ENCODE measurements around the gene LRRC23.
A peak's percentile ranks its signal among the peaks of the same experiment; 100 is the strongest.

LRRC23 gene

DNA sequence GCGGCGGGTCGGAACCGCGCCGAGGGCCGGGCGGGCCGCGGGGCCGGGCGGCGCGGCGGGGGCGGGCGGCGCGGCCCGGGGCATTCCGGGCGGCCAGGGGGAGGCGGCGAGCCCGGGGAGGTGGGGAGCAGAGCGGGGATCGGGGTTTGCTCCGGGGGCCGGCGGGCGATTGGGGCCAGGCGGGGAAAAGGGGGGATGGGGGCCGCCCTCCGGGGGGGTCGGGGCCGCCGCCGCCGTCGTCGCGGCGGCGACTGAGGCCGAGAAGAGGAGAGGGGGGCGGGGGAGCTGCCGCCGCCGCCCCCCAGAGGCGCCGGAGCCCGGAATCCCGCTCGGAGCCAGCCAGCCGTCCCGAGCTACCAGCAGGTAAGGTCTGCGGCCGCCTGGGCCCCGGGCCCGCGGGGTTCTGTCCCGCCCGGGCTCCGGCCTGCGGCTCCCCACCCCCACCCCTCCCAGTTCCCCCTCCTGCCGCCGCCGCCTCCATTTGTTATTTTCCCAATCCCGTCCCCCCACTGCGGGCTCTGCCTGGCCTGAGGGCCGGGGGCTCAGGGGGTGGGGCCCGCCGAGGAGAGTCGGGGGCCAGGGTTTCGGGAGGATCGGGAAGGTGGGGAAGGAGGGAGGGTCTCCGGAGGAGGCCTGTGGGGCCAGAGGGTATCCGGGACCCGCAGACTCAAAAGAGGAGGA lies 23.5 kb downstream of the LRRC23 start:
- DNase-seq, result no peak

DNA sequence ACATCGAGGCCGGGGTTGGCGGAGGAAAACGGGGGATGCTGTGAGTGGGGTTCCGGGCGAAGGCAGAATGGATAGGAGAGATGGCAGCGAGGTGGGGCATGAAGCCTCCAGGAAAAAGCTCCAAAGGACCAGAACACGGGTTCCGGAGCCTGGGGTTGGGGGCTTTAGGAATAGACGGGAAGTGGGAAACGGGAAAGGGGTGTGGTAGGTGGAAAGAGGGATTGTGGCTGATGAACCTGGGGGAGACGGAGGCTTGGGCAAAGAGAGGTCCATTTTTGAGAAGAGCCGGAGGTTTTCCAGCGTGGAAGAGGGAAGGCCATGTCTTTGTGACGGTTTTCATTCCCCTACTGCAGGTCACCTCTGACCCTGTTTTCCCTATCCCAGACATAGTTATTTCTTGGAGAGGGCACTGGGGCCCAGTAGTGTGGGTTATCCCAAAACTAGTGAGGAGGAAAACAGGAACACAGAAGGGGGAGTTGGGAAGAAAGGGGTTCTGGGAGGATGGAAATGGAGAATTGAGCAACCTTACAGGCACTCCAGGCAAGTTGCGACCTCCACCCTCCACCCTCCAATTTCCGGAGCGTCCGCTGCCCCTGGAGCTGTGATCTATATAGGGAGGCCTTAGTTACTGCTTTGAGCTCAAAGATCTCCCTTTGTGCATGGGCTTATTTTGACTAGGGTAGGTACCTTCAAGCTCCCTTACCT lies 24.2 kb downstream of the LRRC23 start:
- DNase-seq, result no peak

DNA sequence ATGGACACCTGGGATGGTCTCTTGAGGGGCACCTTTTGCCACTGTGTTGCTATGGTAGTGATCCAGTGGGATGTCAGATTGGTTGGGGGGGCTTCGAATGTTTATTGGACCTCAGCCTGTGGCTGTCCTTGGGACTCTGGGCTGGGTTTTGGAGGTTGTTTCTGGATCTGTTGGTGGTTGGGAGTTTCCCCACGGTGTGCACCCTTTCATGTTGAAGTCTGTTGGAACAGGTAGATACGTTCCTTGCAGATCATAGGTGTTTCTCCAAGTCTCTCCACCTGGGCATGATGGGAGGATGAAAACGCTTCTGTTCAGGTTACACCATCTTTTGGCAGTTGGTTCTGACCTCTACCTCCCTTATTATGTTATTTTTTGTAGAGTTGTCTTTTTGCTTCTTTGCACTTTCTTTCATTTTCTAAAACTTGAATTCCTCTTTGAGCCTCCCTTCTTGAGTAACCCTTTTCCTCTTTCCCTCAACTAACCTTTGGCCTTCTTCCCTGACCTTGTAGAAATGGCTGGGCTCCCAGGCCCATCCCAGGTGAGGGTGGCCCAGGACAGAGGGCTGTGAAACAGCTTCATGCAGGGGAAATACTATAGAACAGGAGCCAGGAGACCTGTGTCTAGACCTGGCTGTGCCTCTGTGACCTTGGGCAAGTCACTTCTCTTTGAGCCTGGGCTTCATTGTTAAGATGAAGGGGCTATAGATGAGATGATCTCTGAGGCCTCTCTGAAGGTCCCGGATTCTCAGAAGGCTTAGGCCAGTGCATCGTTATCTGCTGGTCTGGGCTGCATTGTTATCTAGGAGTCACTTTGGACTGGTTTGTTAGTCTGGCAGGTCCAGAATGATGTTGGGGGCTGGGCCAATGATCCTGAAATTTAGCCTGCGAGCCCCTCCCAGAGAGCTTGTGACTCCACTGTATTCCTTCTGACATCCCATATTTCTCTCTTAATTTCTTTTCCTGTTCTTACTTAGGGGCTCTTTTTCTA lies 25.1 kb downstream of the LRRC23 start:
- no peak for DNase-seq

DNA sequence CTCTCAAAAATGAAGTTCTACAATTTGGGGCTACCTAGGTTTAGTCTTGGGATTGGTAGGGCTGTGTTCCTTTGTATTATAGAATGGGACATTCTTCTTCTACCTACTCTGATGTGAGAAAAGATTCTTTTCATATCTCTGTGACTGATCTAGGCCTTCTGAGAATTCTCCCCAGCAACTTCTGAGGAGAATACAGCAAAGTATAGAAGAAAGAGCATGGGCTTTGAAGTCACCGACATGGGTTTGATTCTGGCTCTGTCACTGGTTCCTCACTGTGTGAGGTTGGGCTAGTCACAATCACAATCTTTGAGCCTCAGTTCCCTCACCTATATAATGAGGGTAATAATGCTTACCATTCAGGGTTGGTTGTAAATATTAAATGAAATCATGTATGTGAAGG lies 28.1 kb downstream of the LRRC23 start:
- no peak for DNase-seq

DNA sequence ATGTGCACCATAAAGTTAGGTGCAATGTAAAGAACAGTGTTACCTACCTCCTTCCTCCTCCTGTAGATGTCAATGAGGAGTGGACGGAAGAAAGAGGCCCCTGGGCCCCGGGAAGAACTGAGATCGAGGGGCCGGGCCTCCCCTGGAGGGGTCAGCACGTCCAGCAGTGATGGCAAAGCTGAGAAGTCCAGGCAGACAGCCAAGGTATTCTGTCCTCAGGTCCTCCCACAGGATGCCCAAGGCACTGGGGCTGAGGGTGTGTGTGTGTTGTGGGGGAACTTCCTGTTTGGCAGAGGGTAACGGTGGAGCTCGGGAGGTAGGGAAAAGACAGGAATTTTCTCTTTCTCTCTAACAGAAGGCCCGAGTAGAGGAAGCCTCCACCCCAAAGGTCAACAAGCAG lies 29.5 kb downstream of the LRRC23 start:
- no peak for DNase-seq

DNA sequence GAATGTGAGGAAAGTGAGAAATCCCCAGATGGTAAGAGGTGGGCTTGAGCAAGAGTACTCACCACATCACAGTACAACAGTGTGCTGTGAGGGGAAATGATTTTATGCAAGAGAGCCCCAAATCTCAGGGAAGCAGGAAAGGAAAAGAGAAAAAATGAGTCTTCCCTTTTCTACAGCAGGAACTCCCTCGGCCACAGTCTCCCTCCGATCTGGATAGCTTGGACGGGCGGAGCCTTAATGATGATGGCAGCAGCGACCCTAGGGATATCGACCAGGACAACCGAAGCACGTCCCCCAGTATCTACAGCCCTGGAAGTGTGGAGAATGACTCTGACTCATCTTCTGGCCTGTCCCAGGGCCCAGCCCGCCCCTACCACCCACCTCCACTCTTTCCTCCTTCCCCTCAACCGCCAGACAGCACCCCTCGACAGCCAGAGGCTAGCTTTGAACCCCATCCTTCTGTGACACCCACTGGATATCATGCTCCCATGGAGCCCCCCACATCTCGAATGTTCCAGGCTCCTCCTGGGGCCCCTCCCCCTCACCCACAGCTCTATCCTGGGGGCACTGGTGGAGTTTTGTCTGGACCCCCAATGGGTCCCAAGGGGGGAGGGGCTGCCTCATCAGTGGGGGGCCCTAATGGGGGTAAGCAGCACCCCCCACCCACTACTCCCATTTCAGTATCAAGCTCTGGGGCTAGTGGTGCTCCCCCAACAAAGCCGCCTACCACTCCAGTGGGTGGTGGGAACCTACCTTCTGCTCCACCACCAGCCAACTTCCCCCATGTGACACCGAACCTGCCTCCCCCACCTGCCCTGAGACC lies 31.0 kb downstream of the LRRC23 start:
- no peak for DNase-seq

DNA sequence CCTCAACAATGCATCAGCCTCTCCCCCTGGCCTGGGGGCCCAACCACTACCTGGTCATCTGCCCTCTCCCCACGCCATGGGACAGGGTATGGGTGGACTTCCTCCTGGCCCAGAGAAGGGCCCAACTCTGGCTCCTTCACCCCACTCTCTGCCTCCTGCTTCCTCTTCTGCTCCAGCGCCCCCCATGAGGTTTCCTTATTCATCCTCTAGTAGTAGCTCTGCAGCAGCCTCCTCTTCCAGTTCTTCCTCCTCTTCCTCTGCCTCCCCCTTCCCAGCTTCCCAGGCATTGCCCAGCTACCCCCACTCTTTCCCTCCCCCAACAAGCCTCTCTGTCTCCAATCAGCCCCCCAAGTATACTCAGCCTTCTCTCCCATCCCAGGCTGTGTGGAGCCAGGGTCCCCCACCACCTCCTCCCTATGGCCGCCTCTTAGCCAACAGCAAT lies 31.6 kb downstream of the LRRC23 start:
- no peak for DNase-seq

DNA sequence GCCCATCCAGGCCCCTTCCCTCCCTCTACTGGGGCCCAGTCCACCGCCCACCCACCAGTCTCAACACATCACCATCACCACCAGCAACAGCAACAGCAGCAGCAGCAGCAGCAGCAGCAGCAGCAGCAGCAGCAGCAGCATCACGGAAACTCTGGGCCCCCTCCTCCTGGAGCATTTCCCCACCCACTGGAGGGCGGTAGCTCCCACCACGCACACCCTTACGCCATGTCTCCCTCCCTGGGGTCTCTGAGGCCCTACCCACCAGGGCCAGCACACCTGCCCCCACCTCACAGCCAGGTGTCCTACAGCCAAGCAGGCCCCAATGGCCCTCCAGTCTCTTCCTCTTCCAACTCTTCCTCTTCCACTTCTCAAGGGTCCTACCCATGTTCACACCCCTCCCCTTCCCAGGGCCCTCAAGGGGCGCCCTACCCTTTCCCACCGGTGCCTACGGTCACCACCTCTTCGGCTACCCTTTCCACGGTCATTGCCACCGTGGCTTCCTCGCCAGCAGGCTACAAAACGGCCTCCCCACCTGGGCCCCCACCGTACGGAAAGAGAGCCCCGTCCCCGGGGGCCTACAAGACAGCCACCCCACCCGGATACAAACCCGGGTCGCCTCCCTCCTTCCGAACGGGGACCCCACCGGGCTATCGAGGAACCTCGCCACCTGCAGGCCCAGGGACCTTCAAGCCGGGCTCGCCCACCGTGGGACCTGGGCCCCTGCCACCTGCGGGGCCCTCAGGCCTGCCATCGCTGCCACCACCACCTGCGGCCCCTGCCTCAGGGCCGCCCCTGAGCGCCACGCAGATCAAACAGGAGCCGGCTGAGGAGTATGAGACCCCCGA lies 32.2 kb downstream of the LRRC23 start:
- DNase-seq, result no peak

DNA sequence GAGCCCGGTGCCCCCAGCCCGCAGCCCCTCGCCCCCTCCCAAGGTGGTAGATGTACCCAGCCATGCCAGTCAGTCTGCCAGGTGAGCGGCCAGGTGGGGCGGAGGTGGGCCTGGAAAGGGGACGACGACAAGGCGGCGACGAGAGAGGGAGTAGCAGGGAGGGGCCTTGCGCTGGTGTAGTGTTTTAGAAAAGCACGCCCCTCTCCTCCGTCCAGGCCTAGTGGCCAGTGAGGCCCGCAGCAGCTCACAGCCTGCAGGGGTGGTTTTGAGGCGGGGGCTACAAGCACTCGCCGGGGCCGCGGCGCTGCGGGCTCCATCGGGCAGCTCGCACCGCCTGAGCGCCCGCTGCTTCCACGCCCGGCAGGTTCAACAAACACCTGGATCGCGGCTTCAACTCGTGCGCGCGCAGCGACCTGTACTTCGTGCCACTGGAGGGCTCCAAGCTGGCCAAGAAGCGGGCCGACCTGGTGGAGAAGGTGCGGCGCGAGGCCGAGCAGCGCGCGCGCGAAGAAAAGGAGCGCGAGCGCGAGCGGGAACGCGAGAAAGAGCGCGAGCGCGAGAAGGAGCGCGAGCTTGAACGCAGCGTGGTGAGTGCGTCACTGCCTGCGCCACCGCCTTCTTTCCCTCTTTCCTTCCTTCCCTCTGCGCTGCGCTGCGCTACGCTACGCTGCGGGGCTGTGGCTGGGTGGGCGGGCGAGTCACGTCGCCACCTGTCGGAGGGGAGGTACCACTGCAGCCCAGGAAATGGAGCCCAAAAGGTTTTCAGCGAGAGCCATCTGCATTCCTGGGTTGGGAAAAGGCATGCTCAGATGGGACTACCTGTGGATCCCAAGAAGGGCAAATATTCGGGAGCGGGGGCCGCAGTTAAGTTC lies 33.1 kb downstream of the LRRC23 start:
- DNase-seq, result peak; percentile 81

DNA sequence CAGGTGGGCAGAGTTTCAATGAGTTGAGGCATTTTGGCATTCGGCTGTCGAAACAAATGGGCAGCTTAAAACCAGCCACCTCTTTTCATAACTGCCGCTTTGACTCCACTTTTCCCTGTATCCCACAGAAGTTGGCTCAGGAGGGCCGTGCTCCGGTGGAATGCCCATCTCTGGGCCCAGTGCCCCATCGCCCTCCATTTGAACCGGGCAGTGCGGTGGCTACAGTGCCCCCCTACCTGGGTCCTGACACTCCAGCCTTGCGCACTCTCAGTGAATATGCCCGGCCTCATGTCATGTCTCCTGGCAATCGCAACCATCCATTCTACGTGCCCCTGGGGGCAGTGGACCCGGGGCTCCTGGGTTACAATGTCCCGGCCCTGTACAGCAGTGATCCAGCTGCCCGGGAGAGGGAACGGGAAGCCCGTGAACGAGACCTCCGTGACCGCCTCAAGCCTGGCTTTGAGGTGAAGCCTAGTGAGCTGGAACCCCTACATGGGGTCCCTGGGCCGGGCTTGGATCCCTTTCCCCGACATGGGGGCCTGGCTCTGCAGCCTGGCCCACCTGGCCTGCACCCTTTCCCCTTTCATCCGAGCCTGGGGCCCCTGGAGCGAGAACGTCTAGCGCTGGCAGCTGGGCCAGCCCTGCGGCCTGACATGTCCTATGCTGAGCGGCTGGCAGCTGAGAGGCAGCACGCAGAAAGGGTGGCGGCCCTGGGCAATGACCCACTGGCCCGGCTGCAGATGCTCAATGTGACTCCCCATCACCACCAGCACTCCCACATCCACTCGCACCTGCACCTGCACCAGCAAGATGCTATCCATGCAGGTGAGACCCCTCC lies 34.0 kb downstream of the LRRC23 start:
- no peak for DNase-seq

DNA sequence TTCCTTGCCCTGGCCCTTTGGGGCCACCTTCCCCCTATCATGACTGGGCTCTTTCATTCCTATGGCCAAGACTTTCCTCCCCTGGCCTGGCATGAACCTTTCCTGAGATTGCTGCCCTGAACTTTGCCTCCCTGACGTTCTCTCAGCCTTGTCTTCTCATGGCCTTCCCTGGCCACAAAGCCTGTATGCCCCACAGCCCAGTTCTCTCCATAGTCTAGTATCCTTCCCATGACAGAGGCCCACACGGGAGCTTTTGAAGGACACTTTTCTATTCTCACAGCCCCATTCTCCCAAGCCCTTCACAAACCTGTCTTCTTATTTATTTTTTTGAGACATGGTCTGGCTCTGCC lies 34.5 kb downstream of the LRRC23 start:
- DNase-seq, result no peak

DNA sequence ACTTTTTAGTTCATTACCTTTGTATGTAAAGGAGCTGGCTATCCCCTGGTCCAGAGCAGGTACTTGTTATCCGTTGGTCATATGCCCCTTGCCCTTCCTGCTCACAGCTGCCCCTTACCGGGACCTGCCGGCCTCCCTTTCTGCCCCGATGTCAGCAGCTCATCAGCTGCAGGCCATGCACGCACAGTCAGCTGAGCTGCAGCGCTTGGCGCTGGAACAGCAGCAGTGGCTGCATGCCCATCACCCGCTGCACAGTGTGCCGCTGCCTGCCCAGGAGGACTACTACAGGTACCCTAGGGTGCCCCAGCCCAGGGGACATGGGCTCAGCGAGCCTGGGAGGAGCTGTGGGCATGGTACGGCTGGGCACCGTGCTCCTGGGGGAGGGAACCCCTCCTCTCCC lies 36.6 kb downstream of the LRRC23 start:
- no peak for DNase-seq

DNA sequence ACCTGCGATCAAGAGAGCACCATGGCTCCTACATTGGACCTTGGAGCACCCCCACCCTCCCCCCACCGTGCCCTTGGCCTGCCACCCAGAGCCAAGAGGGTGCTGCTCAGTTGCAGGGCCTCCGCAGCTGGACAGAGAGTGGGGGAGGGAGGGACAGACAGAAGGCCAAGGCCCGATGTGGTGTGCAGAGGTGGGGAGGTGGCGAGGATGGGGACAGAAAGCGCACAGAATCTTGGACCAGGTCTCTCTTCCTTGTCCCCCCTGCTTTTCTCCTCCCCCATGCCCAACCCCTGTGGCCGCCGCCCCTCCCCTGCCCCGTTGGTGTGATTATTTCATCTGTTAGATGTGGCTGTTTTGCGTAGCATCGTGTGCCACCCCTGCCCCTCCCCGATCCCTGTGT lies 37.2 kb downstream of the LRRC23 start:
- DNase-seq, result no peak

DNA sequence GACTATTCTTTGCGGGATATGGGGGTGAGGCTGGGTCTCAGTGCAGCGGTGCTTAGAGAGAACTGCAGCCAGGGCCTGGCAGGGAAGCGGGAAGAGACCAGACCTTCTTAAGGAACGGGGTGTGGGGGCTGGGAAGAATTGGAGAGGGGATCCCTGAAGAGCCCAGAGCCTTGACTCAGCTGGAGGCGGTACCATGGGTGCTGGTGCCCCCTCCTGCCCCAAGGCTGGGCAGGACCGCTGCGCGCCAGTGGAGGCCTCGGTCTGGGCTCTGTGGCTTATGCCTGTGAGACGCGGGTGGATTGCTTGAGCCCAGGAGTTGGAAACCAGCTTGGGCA lies 37.7 kb downstream of the LRRC23 start:
- DNase-seq, result no peak

DNA sequence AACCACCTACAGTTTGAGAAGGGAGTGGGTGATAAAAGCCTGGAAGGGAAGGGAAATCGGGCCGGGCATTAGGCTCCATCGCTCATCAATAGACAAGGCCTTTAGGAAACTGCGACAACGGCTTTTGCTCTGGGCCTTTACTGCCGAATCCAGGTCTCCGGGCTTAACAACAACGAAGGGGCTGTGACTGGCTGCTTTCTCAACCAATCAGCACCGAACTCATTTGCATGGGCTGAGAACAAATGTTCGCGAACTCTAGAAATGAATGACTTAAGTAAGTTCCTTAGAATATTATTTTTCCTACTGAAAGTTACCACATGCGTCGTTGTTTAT lies 38.7 kb downstream of the LRRC23 start:
- DNase-seq, result peak; percentile 81

DNA sequence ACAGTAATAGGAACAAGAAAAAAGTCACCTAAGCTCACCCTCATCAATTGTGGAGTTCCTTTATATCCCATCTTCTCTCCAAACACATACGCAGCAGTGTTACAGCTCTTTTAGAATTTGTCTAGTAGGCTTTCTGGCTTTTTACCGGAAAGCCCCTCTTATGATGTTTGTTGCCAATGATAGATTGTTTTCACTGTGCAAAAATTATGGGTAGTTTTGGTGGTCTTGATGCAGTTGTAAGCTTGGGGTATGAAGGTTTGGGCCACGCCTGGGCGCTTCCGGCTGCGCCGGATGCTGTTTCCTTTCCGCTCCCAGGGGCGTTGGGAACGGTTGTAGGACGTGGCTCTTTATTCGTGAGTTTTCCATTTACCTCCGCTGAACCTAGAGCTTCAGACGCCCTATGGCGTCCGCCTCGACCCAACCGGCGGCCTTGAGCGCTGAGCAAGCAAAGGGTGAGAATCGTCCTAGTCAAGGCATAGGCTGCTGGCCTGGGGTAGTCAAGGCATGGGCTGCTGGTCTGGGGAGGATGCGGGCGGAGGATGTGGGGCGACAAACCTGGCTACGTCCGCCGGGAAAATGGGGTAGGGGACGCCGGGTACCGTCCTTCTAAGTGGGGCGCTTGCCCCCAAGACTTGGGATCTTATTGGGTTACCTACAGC lies 39.2 kb downstream of the LRRC23 start, which contains the start of the genes C12orf57 and RNU7-1:
Gene C12orf57 (plus strand): TSS at position 301 of the 659 bp plus-strand sequence. CDS start 100 bp downstream, at position 401.
Gene RNU7-1 (plus strand): TSS at position 95 of the 659 bp plus-strand sequence.
- DNase-seq, result peak; percentile 81

DNA sequence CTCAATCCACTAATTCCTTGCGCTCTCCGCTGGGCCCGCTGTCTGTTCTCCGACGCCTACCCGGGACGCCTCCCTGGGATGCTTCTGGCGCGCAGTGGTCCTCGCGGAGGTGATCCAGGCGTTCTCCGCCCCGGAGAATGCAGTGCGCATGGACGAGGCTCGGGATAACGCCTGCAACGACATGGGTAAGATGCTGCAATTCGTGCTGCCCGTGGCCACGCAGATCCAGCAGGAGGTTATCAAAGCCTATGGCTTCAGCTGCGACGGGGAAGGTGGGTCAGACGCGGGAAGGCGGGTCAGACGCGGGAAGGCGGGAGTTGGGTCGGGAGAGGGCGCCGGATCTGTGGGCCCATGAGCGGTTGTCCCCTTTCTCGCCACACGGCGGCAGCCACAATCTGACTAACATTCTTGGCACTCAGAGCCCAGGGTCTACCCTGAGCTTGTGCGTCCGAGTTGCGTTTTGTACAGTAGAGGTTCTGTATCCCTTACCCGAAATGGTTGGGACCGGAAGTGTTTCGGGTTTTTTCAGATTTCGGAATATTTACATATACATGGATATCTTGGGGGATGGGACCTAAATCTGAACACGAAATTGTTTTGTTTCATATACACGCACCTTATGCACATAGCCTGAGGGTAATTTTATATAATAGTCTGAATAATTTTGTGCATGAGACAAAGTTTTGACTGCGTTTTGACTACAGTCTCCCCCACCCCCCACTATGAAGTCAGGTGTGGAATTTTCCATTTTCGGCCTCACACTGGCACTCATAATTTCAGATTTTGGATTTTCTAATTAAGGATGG lies 40.0 kb downstream of the LRRC23 start:
- DNase-seq, result peak; percentile 78

DNA sequence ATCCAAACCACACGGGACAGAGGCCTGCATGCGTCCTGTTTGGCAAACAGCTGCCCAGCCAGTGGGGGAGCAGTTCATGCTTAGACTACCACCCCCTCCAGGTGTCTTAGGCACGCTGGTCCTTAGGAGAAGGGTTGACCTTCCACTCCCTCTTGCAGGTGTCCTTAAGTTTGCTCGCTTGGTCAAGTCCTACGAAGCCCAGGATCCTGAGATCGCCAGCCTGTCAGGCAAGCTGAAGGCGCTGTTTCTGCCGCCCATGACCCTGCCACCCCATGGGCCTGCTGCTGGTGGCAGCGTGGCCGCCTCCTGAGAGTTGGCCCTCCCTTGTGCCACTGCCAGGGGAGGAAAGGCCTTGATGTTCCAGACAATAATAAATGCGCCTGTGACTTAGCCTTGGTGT lies 41.0 kb downstream of the LRRC23 start:
- no peak for DNase-seq

All from NCI-H510A treated with DMSO at 0.1 percent for 48 hours (cell line).